Chondrocyte (in vitro differentiated cells): ENCODE data around the gene TBX5. TPM values are rescaled to one million over a fixed set of nuclear protein-coding genes. Genes with fewer than 3 reads are reported as not detected.

Source experiments
- DNase-seq: peaks from one replicate; pipeline ENCODE4 v3.0.0; 2021; ENCODE audit warnings: mixed read lengths, low spot score
- H3K27ac Mint-ChIP-seq: one replicate; pipeline ENCODE4 v1.8.0; 2021; ENCODE audit warnings: mild to moderate bottlenecking, moderate library complexity, mixed read lengths; ENCODE audit not compliant: unreplicated experiment
- H3K27me3 Mint-ChIP-seq: 2 replicates; pipeline ENCODE4 v1.8.0; 2021; ENCODE audit warnings: low read depth, mixed read lengths
- H3K36me3 Mint-ChIP-seq: 2 replicates; pipeline ENCODE4 v1.8.0; 2021; ENCODE audit warnings: low read depth, mixed read lengths
- H3K4me1 Mint-ChIP-seq: 2 replicates; pipeline ENCODE4 v1.8.0; 2021; ENCODE audit warnings: low read depth, mild to moderate bottlenecking, mixed read lengths
- H3K4me3 Mint-ChIP-seq: one replicate; pipeline ENCODE4 v1.8.0; 2021; ENCODE audit warnings: mild to moderate bottlenecking, moderate library complexity, mixed read lengths; ENCODE audit not compliant: unreplicated experiment
- H3K9me3 Mint-ChIP-seq: 2 replicates; pipeline ENCODE4 v1.8.0; 2021; ENCODE audit warnings: low read depth, mixed read lengths
- total RNA-seq: library from RNA; stranded (reverse); gene quantifications from 3 replicates; pipeline ENCODE4 v1.2.1, GENCODE V29; 2021
- TF ChIP-seq, protein P1 (sequence below): fragments of 200-600 bp; sonication (generic); IDR thresholded peaks from 2 replicates; pipeline ENCODE4 v1.5.0; 2021; ENCODE audit warnings: antibody characterized with exemption, mild to moderate bottlenecking, moderate library complexity

TBX5 gene
- total RNA-seq, 1 donor from 2014 or later: not detected

DNA sequence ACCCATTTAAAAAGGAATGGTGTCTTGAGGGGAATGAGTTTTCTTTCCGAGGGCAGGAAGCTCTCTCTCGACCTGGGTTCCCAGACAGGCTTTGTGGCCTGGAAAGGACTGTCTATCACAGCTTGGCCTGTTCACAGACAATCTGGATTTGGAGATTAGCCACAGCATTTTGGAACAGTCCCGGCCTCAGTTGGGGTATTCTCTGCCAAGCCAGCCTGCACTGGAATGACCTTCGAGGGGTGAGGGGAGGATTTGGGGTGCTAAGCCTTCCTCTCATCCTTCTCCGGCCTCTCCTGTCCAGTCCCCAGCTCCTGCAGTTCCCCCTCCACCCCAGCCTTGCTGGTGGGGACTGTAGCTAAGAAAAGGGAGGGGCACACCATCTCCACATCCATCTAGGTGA is 13.0 kb downstream of the TBX5 start:
- DNase-seq: no peak
- no peaks in the 10 kb centered on the region for H3K9me3 Mint-ChIP-seq
- no peak overlapping the region for H3K4me3 Mint-ChIP-seq
- peaks cover 2% of the 10 kb centered on the region for H3K36me3 Mint-ChIP-seq
- H3K27me3 Mint-ChIP-seq: peaks cover 51% of the 10 kb centered on the region
- TF ChIP-seq, protein P1, sequence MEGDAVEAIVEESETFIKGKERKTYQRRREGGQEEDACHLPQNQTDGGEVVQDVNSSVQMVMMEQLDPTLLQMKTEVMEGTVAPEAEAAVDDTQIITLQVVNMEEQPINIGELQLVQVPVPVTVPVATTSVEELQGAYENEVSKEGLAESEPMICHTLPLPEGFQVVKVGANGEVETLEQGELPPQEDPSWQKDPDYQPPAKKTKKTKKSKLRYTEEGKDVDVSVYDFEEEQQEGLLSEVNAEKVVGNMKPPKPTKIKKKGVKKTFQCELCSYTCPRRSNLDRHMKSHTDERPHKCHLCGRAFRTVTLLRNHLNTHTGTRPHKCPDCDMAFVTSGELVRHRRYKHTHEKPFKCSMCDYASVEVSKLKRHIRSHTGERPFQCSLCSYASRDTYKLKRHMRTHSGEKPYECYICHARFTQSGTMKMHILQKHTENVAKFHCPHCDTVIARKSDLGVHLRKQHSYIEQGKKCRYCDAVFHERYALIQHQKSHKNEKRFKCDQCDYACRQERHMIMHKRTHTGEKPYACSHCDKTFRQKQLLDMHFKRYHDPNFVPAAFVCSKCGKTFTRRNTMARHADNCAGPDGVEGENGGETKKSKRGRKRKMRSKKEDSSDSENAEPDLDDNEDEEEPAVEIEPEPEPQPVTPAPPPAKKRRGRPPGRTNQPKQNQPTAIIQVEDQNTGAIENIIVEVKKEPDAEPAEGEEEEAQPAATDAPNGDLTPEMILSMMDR: no peak
- H3K4me1 Mint-ChIP-seq: no peaks in the 10 kb centered on the region
- no peak overlapping the region for H3K27ac Mint-ChIP-seq

DNA sequence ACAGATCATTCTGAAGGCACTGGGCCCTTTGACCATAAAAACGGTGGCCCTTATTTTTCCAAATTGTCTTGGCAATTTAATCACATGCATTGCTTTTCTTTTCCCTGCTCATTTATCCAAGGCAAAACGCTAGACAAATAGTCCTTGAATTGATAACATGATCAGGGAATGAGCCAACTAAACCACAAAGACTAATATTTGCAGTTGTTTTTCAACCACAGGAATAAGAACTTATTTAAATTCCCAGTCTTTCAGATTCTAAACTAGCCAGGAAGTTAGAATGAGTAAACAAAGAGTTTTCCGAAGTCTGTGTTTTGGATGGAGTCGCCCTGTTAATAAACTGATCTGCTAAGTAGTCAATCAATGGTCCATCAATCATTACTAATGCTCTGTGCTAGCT is 14.9 kb downstream of the TBX5 start:
- H3K4me3 Mint-ChIP-seq: no peak overlapping the region
- no peak overlapping the region for H3K27ac Mint-ChIP-seq
- TF ChIP-seq, protein P1: no peak
- no peaks in the 10 kb centered on the region for H3K36me3 Mint-ChIP-seq
- H3K9me3 Mint-ChIP-seq: no peaks in the 10 kb centered on the region
- H3K27me3 Mint-ChIP-seq: peaks cover 37% of the 10 kb centered on the region
- no peaks in the 10 kb centered on the region for H3K4me1 Mint-ChIP-seq
- DNase-seq: no peak

DNA sequence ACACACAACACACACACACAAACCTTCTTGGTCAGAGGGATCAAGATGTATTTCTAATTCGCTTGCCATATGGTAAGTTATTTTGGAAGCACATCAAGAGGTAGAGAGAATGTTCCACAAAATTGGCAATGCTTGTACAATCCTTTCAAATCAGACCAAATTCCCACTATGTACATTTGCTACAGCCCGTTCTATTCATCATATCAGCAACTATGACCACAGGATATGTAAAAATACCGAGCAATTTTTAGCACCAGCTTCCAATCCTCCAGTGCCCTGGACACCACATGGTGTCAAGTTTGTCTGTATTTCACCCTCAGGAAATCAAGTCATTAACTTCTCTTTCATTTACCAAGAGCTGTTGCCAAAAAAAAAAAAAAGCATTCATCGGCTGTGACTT is 21.2 kb downstream of the TBX5 start:
- no peak for DNase-seq
- Mint-ChIP-seq H3K9me3 (no peaks in the 10 kb centered on the region), H3K4me3 (no peak overlapping the region), H3K27ac (no peak overlapping the region), H3K4me1 (no peaks in the 10 kb centered on the region), H3K36me3 (no peaks in the 10 kb centered on the region), H3K27me3 (peaks cover 10% of the 10 kb centered on the region)
- TF ChIP-seq, protein P1: no peak

DNA sequence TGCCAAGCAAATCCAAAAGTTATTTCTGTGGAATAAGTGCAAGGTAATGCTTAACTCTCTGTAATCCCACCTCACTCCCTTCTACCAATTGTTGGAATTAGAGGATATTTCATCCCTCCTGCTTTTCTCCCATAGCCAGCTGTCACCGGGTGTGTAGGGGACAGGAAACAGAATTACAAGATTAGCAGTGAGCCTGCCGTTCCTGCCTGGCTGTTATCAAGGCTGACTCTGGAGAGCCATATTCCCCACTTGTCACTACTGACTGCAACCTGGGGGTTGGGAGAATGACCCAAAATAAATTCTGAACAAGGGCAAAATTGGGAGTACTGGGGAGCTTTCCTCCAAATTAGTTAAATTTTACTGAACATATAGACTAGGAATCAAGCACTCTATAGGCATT is 24.8 kb downstream of the TBX5 start:
- no peaks in the 10 kb centered on the region for H3K9me3 Mint-ChIP-seq
- H3K4me3 Mint-ChIP-seq: no peak overlapping the region
- TF ChIP-seq, protein P1: no peak
- no peak for DNase-seq
- H3K27me3 Mint-ChIP-seq: peaks cover 8% of the 10 kb centered on the region
- no peaks in the 10 kb centered on the region for H3K4me1 Mint-ChIP-seq
- no peaks in the 10 kb centered on the region for H3K36me3 Mint-ChIP-seq
- H3K27ac Mint-ChIP-seq: no peak overlapping the region

DNA sequence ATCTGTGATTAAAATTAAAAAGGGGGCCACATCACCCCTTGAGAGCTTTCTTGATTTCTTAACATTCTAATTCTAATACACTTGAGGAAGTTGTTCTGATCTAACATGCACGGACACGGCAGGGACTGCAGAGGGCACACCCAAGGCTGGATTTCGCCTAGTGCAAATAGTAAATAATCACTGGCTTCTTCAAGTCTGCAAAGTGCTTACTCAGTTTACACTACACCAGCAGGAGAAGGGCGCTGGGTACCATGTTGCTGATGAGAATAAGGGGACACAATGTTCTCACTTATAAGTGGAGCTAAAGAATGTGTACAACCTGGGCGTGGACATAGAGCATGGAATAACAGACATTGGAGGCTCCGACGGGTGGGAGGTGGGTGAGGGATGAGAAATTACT is 34.2 kb downstream of the TBX5 start:
- no peaks in the 10 kb centered on the region for H3K4me1 Mint-ChIP-seq
- H3K9me3 Mint-ChIP-seq: peaks cover 3% of the 10 kb centered on the region
- no peaks in the 10 kb centered on the region for H3K36me3 Mint-ChIP-seq
- H3K27ac Mint-ChIP-seq: no peak overlapping the region
- no peak overlapping the region for H3K4me3 Mint-ChIP-seq
- TF ChIP-seq, protein P1: no peak
- H3K27me3 Mint-ChIP-seq: no peaks in the 10 kb centered on the region
- DNase-seq: no peak
